GM23248 (cell line): Measurements from ENCODE around the gene DPAGT1. TPM values are rescaled to one million over a fixed set of nuclear protein-coding genes. Genes with fewer than 3 reads are reported as not detected.
"Not testable (repeated sequence)": the region's sequence is repeated elsewhere in the genome, so short reads cannot be mapped to it uniquely, and the experiment has no call there.

ENCODE experiments used
- DNase-seq: peaks from one replicate; pipeline ENCODE4 v3.0.0-alpha.2; 2015
- H2AFZ ChIP-seq: fragments of 200-600 bp; sonication (generic); 2 replicates; pipeline ENCODE4 v1.6.1; 2016; ENCODE audit warnings: antibody characterized with exemption
- H3F3A ChIP-seq: fragments of 200-600 bp; sonication (generic); 2 replicates; pipeline ENCODE4 v1.6.1; 2016; ENCODE audit warnings: mild to moderate bottlenecking, antibody characterized with exemption, mixed run types; ENCODE audit not compliant: insufficient read depth
- H3K27ac ChIP-seq: fragments of 200-600 bp; sonication (generic); 2 replicates; pipeline ENCODE4 v1.5.1; 2016; ENCODE audit warnings: mild to moderate bottlenecking
- H3K27me3 ChIP-seq: fragments of 200-600 bp; sonication (generic); replicated peaks from 2 replicates; pipeline ENCODE4 v1.6.1; 2016; ENCODE audit warnings: mild to moderate bottlenecking; ENCODE audit not compliant: insufficient read depth
- H3K36me3 ChIP-seq: fragments of 200-600 bp; sonication (generic); 2 replicates; pipeline ENCODE4 v1.6.1; 2016; ENCODE audit warnings: low read depth, mild to moderate bottlenecking
- H3K4me1 ChIP-seq: fragments of 200-600 bp; sonication (generic); 2 replicates; pipeline ENCODE4 v1.6.1; 2016; ENCODE audit warnings: mild to moderate bottlenecking; ENCODE audit not compliant: insufficient read depth
- H3K4me2 ChIP-seq: fragments of 200-600 bp; sonication (generic); one replicate; pipeline ENCODE4 v1.6.1; 2016; ENCODE audit warnings: mild to moderate bottlenecking; ENCODE audit not compliant: unreplicated experiment
- H3K4me3 ChIP-seq: fragments of 200-600 bp; sonication (generic); 2 replicates; pipeline ENCODE4 v1.5.1; 2016; ENCODE audit warnings: mild to moderate bottlenecking
- H3K79me2 ChIP-seq: fragments of 200-600 bp; sonication (generic); 2 replicates; pipeline ENCODE4 v1.6.1; 2016; ENCODE audit warnings: mild to moderate bottlenecking; ENCODE audit not compliant: insufficient read depth
- H3K9ac ChIP-seq: fragments of 200-600 bp; sonication (generic); 2 replicates; pipeline ENCODE4 v1.6.1; 2016; ENCODE audit warnings: mild to moderate bottlenecking
- H3K9me2 ChIP-seq: fragments of 200-600 bp; sonication (generic); 2 replicates; pipeline ENCODE4 v1.6.1; 2016; ENCODE audit warnings: mixed run types, mild to moderate bottlenecking, moderate library complexity; ENCODE audit not compliant: insufficient read depth
- H3K9me3 ChIP-seq: fragments of 200-600 bp; sonication (generic); one replicate; pipeline ENCODE4 v1.6.1; 2017; ENCODE audit warnings: low read depth
- H4K20me1 ChIP-seq: fragments of 200-600 bp; sonication (generic); 2 replicates; pipeline ENCODE4 v1.6.0; 2016; ENCODE audit not compliant: insufficient read depth
- EZH2 ChIP-seq: fragments of 200-600 bp; sonication (generic); IDR thresholded peaks from 2 replicates; pipeline ENCODE4 v1.6.1; 2018; ENCODE audit warnings: antibody characterized with exemption, mild to moderate bottlenecking; ENCODE audit not compliant: insufficient read depth, poor library complexity, severe bottlenecking
- EZH2phosphoT487 ChIP-seq: fragments of 200-600 bp; sonication (generic); IDR thresholded peaks from 2 replicates; pipeline ENCODE4 v1.6.1; 2018; ENCODE audit warnings: antibody characterized with exemption, moderate library complexity, mild to moderate bottlenecking, low read depth; ENCODE audit not compliant: insufficient read depth
- WGBS, 2 experiments: methylation state at CpG; one replicate each; pipeline ENCODE4 v1.1.6; 2015 to 2017; ENCODE audit warnings: low lambda C conversion rate in 2 of 2, low coverage in 1 of 2; ENCODE audit errors: missing lambda C conversion rate in 2 of 2; 5-methylcytosine and 5-hydroxymethylcytosine counted together
- in situ Hi-C: fragments of 300-500 bp; cut with MboI; formaldehyde crosslinking; loops from 2 replicates; pipeline ENCODE4 v1.15.0; 2020
- polyA plus RNA-seq: library from polyadenylated mRNA; unstranded; fragments of >200 nt; fragmentation: Nextera tagmentation; extraction: Ambion mirVana; gene quantifications from 2 replicates; pipeline ENCODE4 v1.2.1, GENCODE V29; 2016
- total RNA-seq: library from RNA; depleted of rRNA; stranded (reverse); fragments of >200 nt; shearing (Covaris generic); gene quantifications from 2 replicates; pipeline ENCODE4 v1.2.3, GENCODE V29; 2014

DPAGT1 gene
- total and polyA plus RNA-seq, 2 experiments from 2014 or later: 30.0 to 73.6 TPM

DNA sequence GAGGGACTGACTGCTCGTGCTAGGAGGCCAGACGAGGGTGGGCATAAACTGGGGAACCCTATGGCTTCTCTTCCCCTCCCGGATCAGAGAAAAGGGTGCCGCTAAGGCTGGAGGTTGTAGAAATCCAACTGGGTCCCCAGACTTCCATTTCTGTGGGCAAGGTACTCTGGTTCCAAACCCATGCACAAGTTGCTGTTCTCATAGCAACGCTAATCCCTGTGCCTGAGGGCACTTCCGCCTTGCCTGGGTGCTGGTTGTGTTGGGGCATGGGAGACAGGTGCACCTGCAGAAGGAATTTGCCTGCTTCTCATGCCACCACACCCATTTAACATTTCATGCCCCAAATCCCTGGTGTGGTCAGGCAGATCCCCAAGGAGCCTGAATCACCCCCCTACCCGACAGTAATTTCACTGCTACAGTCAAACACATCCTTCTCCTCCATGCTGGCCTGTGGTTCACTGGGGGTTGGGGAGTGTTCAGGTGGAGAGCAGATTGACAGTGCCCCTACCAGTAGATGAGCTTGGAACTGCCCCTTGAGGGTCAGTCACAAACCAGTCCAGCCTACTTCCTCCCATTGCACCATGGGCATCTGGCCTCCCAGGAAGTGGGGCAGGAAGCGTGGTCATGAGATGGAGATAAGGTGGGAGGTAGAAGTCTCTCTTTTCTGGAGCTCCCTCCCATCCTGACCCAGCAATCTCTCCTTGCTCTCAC, 6.6 kb upstream of the DPAGT1 start:
- peak overlapping the region; percentile 24; the same call in 1 of the 2 replicates for H3K27ac ChIP-seq
- peak; percentile 37 for DNase-seq
- no peaks in the 10 kb centered on the region for H4K20me1 ChIP-seq
- in situ Hi-C loops: no loop called here
- peak overlapping the region; percentile 84 for H3K4me2 ChIP-seq
- no peaks in the 10 kb centered on the region for H3K27me3 ChIP-seq
- 26 to 32% methylated on average over 7 to 8 of the region's 8 CpGs for WGBS, 2 experiments
- peaks cover 42% of the 10 kb centered on the region for H3K79me2 ChIP-seq
- no peaks in the 10 kb centered on the region for H3K36me3 ChIP-seq
- TF ChIP-seq EZH2 (no peak), EZH2phosphoT487 (no peak)
- peaks cover 18% of the 10 kb centered on the region for H3K4me1 ChIP-seq
- H2AFZ ChIP-seq: peak overlapping the region; percentile 96
- H3F3A ChIP-seq: 0 out of 2 replicates have a peak, but pooled peaks cover 5% of the 10 kb centered on the region
- H3K9ac ChIP-seq: peak overlapping the region; percentile 90
- no peaks in the 10 kb centered on the region for H3K9me2 ChIP-seq
- no peaks in the 10 kb centered on the region for H3K9me3 ChIP-seq
- H3K4me3 ChIP-seq: peak overlapping the region; percentile 94

DNA sequence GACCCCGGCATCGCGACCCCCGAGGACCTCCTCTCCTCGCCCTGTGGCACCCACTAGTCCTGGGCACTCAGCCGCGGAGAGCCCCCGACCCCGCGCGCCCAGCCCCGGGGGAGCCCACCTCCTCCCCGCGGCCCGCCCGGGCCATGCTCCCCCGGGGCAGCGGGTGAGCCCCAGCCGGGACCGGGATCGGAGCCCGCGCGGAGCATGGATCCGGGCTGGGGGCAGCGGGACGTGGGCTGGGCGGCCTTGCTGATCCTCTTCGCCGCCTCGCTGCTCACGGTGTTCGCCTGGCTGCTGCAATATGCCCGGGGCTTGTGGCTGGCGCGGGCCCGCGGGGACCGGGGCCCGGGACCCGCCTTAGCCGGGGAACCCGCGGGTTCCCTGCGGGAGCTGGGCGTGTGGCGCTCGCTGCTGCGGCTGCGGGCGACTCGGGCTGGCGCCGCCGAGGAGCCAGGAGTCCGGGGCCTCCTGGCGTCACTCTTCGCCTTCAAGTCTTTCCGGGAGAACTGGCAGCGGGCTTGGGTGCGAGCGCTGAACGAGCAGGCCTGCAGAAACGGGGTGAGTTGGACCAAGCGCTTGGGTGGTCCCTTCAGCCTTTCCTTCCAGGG, 6.0 kb upstream of the DPAGT1 start:
- TF ChIP-seq EZH2 (no peak), EZH2phosphoT487 (no peak)
- in situ Hi-C loops: no loop called here
- Histone ChIP-seq H3K4me2 (peak overlapping the region; percentile 84), H3K27ac (peak overlapping the region; percentile 24; the same call in 1 of the 2 replicates), H3F3A (peaks cover 12% of the 10 kb centered on the region; the same call in 1 of the 2 replicates), H3K79me2 (peaks cover 44% of the 10 kb centered on the region), H3K36me3 (no peaks in the 10 kb centered on the region), H3K9me3 (no peaks in the 10 kb centered on the region), H3K4me3 (peak overlapping the region; percentile 94), H3K27me3 (no peaks in the 10 kb centered on the region), H3K9me2 (no peaks in the 10 kb centered on the region), H3K9ac (peak overlapping the region; percentile 90), H2AFZ (peak overlapping the region; percentile 96), H3K4me1 (peaks cover 24% of the 10 kb centered on the region), H4K20me1 (no peaks in the 10 kb centered on the region)
- peak; percentile 48 for DNase-seq
- WGBS, 2 experiments: 1% methylated on average over 36 to 48 of the region's 65 CpGs

DNA sequence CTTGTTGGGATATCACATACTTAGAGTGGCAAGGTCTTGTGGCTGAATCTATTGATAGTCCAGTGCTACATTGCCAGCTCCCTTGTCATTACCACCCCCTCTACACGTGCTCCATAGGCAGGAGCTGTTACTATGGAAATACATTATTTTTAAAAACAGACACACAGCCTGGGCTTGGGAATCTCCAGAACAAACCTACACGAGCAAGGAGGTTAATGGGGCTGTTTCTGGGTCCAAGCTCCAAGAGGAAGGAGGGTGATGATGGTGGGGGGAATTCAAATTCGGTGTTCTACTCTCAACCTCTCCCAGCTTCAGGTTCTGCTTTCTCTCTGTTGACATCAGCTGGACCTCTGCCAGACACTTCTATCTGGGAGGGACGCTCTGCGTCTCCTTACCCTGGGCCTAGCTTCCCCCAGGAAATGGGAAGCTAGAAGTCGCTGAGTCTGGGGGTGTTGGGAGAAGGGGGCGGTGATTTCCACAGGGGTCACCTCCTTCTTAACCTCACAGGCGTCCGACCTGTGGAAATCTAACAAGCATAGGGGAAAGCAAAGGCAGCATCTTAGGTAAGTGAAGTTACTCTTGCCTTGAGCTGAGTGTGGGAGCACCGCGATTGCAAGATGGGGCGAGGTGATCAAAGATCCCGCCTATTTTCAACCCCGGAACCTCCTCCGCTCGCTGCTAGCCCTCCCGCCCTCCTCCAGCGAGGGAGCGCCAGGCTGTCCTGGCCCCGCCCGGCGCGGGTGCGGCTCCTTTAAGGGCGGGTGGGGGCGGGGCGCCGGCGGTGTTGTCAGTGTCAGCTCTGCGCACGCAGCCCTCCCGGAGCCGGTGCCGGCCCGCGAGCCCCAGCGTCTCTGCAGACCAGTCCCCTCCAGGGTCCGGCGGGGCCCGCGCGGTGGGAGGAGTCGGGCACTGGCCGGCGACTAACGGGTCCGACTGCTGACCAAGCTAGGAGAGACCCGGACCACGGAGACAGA, 5.2 kb upstream of the DPAGT1 start, which contains the start of gene C2CD2L:
Gene C2CD2L, plus strand, starts transcription at position 781 of the 974 bp plus-strand sequence. CDS start 398 bp downstream, outside the sequence.
- 1 to 2% methylated on average over 17 to 49 of the region's 49 CpGs for WGBS, 2 experiments
- in situ Hi-C loops: no loop called here

GRCh38 chr11:119103793-119104192, 2.1 kb upstream of the DPAGT1 start:
- 51 to 52% methylated on average over 4 of the region's 4 CpGs for WGBS, 2 experiments
- no peaks in the 10 kb centered on the region for H4K20me1 ChIP-seq
- no peaks in the 10 kb centered on the region for H3K9me2 ChIP-seq
- no peaks in the 10 kb centered on the region for H3K36me3 ChIP-seq
- in situ Hi-C loops: no loop called here
- H3K9ac ChIP-seq: no peak overlapping the region
- H3K27me3 ChIP-seq: no peaks in the 10 kb centered on the region
- H3K27ac ChIP-seq: no peak overlapping the region
- H3K4me1 ChIP-seq: peaks cover 28% of the 10 kb centered on the region
- H3K4me2 ChIP-seq: no peak overlapping the region
- H3F3A ChIP-seq: peaks cover 21% of the 10 kb centered on the region
- peaks cover 53% of the 10 kb centered on the region for H3K79me2 ChIP-seq
- H2AFZ ChIP-seq: no peak overlapping the region; the same call in 1 of the 2 replicates
- no peaks in the 10 kb centered on the region for H3K9me3 ChIP-seq
- TF ChIP-seq EZH2 (no peak), EZH2phosphoT487 (no peak)
- no peak for DNase-seq
- no peak overlapping the region for H3K4me3 ChIP-seq

More for the DNA sequence above, 5.2 kb upstream of the DPAGT1 start, which contains the start of gene C2CD2L:
- peak within 1 kb of the TSS; percentile 96 for H2AFZ ChIP-seq
- H3K9me2 ChIP-seq: no peaks in the 10 kb centered on the region
- peaks cover 16% of the 10 kb centered on the region; the same call in 1 of the 2 replicates for H3F3A ChIP-seq
- H3K9ac ChIP-seq: peak within 1 kb of the TSS; percentile 90
- no peaks in the 10 kb centered on the region for H3K36me3 ChIP-seq
- H3K9me3 ChIP-seq: no peaks in the 10 kb centered on the region
- H3K4me2 ChIP-seq: peak within 1 kb of the TSS; percentile 84
- no peaks in the 10 kb centered on the region for H3K27me3 ChIP-seq
- H3K27ac ChIP-seq: peak within 1 kb of the TSS; percentile 75
- H3K79me2 ChIP-seq: peaks cover 44% of the 10 kb centered on the region
- H4K20me1 ChIP-seq: no peaks in the 10 kb centered on the region
- DNase-seq: peak; percentile 98
- TF ChIP-seq EZH2phosphoT487 (no peak), EZH2 (no peak)
- peak within 1 kb of the TSS; percentile 94 for H3K4me3 ChIP-seq
- peaks cover 24% of the 10 kb centered on the region for H3K4me1 ChIP-seq

DNA sequence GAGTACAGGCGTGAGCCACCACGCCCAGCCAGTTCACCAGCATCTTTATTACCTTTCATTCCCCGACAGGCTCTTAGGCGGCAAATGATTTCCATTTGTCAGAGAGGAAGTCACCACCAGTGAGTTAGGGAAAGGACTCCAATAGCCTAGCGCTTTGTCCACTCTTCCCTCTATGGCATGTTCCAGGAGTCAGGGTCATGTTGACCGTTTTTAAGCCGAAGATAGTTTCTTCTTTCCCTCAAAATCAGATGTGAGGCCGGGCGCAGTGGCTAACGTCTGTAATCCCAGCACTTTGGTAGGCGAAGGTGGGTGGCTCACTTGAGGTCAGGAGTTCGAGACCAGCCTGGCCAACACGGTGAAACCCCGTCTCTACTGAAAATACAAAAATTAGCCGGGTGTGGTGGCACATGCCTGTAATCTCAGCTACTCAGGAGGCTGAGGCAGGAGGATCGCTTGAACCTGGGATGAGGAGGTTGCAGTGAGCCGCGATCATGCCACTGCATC, 1.6 kb upstream of the DPAGT1 start:
- Histone ChIP-seq H3K27ac (peak overlapping the region; percentile 93), H2AFZ (peak overlapping the region; percentile 89), H3K4me1 (peaks cover 22% of the 10 kb centered on the region), H3K79me2 (peaks cover 53% of the 10 kb centered on the region), H3K9ac (peak overlapping the region; percentile 89), H3K4me3 (peak overlapping the region; percentile 84), H3F3A (peaks cover 21% of the 10 kb centered on the region), H3K4me2 (peak overlapping the region; percentile 92)
- H3K9me3 ChIP-seq, H3K27me3 ChIP-seq, in situ Hi-C loops, H4K20me1 ChIP-seq, H3K9me2 ChIP-seq, DNase-seq, H3K36me3 ChIP-seq: not testable (repeated sequence)
- WGBS, 2 experiments: 79 to 82% methylated on average over 18 of the region's 18 CpGs
